MM.1S (cell line): Measurements from ENCODE around the gene ACOXL.

Source experiments
- EZH2 ChIP-seq: fragments of 300-600 bp; sonication (generic); optimal IDR thresholded peaks from 2 replicates; pipeline ENCODE3; 2017; ENCODE audit warnings: low read depth, mild to moderate bottlenecking, antibody characterized with exemption, low read length, mixed read lengths
- TF ChIP-seq, protein P1 (sequence below): fragments of 300-600 bp; sonication (generic); IDR thresholded peaks from 2 replicates; pipeline ENCODE4 v1.5.1; 2016; ENCODE audit warnings: antibody characterized with exemption, low read length, mixed read lengths

DNA sequence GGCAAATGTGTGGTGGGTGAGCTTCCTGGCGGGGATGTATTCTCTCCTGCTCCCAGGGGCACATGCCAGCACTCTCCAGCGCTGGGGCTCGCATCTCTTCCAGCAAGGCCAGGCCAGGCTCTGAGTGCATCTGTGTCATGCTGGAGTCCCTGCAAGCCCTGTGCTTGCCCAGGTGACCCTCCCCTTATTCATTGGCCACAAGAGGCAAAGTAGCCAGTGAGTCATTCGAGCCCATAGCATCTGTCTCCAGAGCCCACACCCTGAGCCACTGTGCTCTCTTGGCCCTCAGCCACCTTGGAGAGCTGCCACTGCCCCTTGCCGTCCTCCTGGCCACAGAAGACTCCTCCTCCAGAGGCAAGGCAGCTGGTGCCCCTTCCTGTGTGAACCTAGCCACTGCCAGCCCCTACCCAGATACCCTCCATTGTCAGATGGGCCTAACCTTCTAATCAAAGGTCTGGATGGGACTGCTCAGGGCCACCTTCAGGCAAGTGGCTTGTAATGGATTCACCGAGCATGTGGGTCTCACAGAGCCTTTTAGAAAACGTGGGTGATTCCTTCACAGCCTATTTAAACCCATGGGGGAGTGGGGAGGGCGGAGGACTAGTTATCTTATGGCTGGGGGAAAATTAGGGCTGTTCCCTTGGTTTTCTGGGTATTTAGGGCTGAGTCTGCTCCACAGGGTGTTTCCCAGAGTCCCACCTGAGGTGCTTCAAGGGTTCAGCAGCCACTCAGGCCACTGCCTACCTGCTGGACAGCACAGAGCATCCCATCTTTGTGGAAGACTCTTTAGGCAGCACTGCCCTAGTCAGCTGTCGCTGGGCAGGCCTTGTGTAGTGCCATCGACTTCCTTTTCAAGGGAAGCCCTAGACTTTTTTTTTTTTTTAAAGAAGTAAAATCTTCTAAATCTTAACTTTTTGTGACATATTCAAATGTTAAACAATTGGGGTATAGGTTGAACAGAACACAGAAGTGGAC, 137.4 kb downstream of the ACOXL start:
- TF ChIP-seq, protein P1, sequence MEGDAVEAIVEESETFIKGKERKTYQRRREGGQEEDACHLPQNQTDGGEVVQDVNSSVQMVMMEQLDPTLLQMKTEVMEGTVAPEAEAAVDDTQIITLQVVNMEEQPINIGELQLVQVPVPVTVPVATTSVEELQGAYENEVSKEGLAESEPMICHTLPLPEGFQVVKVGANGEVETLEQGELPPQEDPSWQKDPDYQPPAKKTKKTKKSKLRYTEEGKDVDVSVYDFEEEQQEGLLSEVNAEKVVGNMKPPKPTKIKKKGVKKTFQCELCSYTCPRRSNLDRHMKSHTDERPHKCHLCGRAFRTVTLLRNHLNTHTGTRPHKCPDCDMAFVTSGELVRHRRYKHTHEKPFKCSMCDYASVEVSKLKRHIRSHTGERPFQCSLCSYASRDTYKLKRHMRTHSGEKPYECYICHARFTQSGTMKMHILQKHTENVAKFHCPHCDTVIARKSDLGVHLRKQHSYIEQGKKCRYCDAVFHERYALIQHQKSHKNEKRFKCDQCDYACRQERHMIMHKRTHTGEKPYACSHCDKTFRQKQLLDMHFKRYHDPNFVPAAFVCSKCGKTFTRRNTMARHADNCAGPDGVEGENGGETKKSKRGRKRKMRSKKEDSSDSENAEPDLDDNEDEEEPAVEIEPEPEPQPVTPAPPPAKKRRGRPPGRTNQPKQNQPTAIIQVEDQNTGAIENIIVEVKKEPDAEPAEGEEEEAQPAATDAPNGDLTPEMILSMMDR, result no peak
- no peak for TF ChIP-seq EZH2
